Common myeloid progenitor, CD34-positive (primary cell): ENCODE results near the gene CFAP90.

Experiments
- CTCF ChIA-PET: fragments of 350-600 bp; sonication (Branson Sonifier 250); formaldehyde crosslinking; loops from one replicate; lab custom pipeline; 2021; ENCODE audit warnings: antibody characterized with exemption; lab: Charles Lee
- POLR2A ChIA-PET: fragments of 350-600 bp; sonication (Branson Sonifier 250); formaldehyde crosslinking; loops from one replicate; lab custom pipeline; 2021; ENCODE audit warnings: antibody characterized with exemption; lab: Charles Lee
- DNase-seq, 3 donors: peaks; one replicate each; pipeline versions ENCODE4 v3.0.0 to v3.0.0-alpha.2; 2013
- H3K27ac ChIP-seq, 2 experiments: 1 replicate in 1 of 2; 2 replicates in 1 of 2; pipeline ENCODE4 v1.7.0; 2013; ENCODE audit warnings: inconsistent platforms in 2 of 2, low read length in 2 of 2, mild to moderate bottlenecking in 2 of 2, low read depth in 1 of 2, moderate library complexity in 1 of 2; ENCODE audit not compliant: severe bottlenecking in 2 of 2, insufficient read depth in 1 of 2, poor library complexity in 1 of 2
- H3K27me3 ChIP-seq, 5 experiments: replicated peaks in 2 of 5; 1 replicate in 3 of 5; 2 replicates in 2 of 5; pipeline versions ENCODE4 v1.6.1 to v1.7.0; 2013; ENCODE audit warnings: low read length in 4 of 5, mild to moderate bottlenecking in 2 of 5, moderate library complexity in 2 of 5, inconsistent platforms in 1 of 5; ENCODE audit not compliant: insufficient read depth in 5 of 5, control insufficient read depth in 4 of 5
- H3K36me3 ChIP-seq, 4 experiments: 1 replicate in 2 of 4; 2 replicates in 2 of 4; pipeline versions ENCODE4 v1.6.1 to v1.7.0; 2013; ENCODE audit warnings: low read length in 3 of 4, control low read depth in 1 of 4, mild to moderate bottlenecking in 1 of 4; ENCODE audit not compliant: control insufficient read depth in 4 of 4, insufficient read depth in 4 of 4
- H3K4me1 ChIP-seq, 4 experiments: 1 replicate in 3 of 4; 2 replicates in 1 of 4; pipeline versions ENCODE4 v1.6.1 to v1.7.1; 2013; ENCODE audit warnings: low read length in 3 of 4, mild to moderate bottlenecking in 3 of 4, control low read depth in 1 of 4, inconsistent platforms in 1 of 4, moderate library complexity in 1 of 4; ENCODE audit not compliant: control insufficient read depth in 4 of 4, insufficient read depth in 4 of 4; ENCODE audit errors: control extremely low read depth in 1 of 4
- H3K4me3 ChIP-seq, 7 experiments: 1 replicate in 4 of 7; 2 replicates in 3 of 7; pipeline versions ENCODE4 v1.5.1 to v1.7.0; 2013; ENCODE audit warnings: mild to moderate bottlenecking in 7 of 7, low read length in 6 of 7, moderate library complexity in 6 of 7, inconsistent platforms in 2 of 7, low read depth in 2 of 7, control low read depth in 1 of 7; ENCODE audit not compliant: insufficient read depth in 4 of 7, control insufficient read depth in 1 of 7; ENCODE audit errors: extremely low read depth in 1 of 7
- H3K9me3 ChIP-seq, 5 experiments: 1 replicate in 4 of 5; 2 replicates in 1 of 5; pipeline versions ENCODE4 v1.6.1 to v1.7.1; 2013; ENCODE audit warnings: low read length in 4 of 5, mild to moderate bottlenecking in 2 of 5, inconsistent platforms in 1 of 5, low read depth in 1 of 5, moderate library complexity in 1 of 5; ENCODE audit not compliant: control insufficient read depth in 4 of 5, insufficient read depth in 2 of 5; ENCODE audit errors: control extremely low read depth in 1 of 5
- WGBS: methylation state at CpG from one replicate; pipeline ENCODE4 v1.1.5; 2013; ENCODE audit not compliant: insufficient coverage; 5-methylcytosine and 5-hydroxymethylcytosine counted together

Gene CFAP90

GRCh38 chr5:7805379-7805778 lies 45.6 kb downstream of the CFAP90 start:
- Histone ChIP-seq H3K9me3 (no peaks in the 10 kb centered on the region), H3K36me3 (no peaks in the 10 kb centered on the region), H3K27ac (no peak overlapping the region), H3K27me3 (peaks cover 0 to 13% (median 7%) of the 10 kb centered on the region in 5 experiments), H3K4me1 (no peaks in the 10 kb centered on the region), H3K4me3 (no peak overlapping the region)
- DNase-seq, result peak; percentile 8 to 37 (median 32)
- CTCF ChIA-PET, result interaction anchor here (1.1 to 3.1 kb wide), 4 partner anchors 8 to 52 kb away, joined by 4 to 12 read pairs (median 5); no protein-coding TSS in a partner anchor
- WGBS, result no CpG with 5 or more reads among the region's 2 CpGs
- POLR2A ChIA-PET, result no interaction called here

- CTCF ChIA-PET, result interaction anchor here (0.7 to 3.1 kb wide), 5 partner anchors 8 to 24 kb away, joined by 3 to 12 read pairs (median 5); no protein-coding TSS in a partner anchor
Observed at GRCh38 chr5:7803937-7804336, 47.0 kb downstream of the CFAP90 start.

GRCh38 chr5:7802855-7803254 lies 48.1 kb downstream of the CFAP90 start:
- no peaks in the 10 kb centered on the region for H3K36me3 ChIP-seq
- 75% methylated on average over 2 of the region's 6 CpGs for WGBS
- H3K27ac ChIP-seq, result no peak overlapping the region
- POLR2A ChIA-PET, result no interaction called here
- peaks cover 0 to 7% (median 3%) of the 10 kb centered on the region in 5 experiments for H3K27me3 ChIP-seq
- H3K9me3 ChIP-seq, result no peaks in the 10 kb centered on the region
- no peak overlapping the region for H3K4me3 ChIP-seq
- H3K4me1 ChIP-seq, result no peaks in the 10 kb centered on the region
- DNase-seq, result peak; percentile 7 to 48 (median 44)
- CTCF ChIA-PET, result interaction anchor here (0.7 kb wide), 1 partner anchor 8 kb away, joined by 3 read pairs; no protein-coding TSS in a partner anchor

More at GRCh38 chr5:7803937-7804336, 47.0 kb downstream of the CFAP90 start:
- Histone ChIP-seq H3K9me3 (no peaks in the 10 kb centered on the region), H3K27me3 (peaks cover 0 to 10% (median 7%) of the 10 kb centered on the region in 5 experiments), H3K36me3 (no peaks in the 10 kb centered on the region), H3K4me1 (no peaks in the 10 kb centered on the region), H3K4me3 (no peak overlapping the region), H3K27ac (no peak overlapping the region)
- no peak for DNase-seq
- WGBS, result 80% methylated on average over 1 of the region's 2 CpGs
- POLR2A ChIA-PET, result no interaction called here

GRCh38 chr5:7801891-7802614 lies 48.9 kb downstream of the CFAP90 start:
- CTCF ChIA-PET, result interaction anchor here (1.1 kb wide), 1 partner anchor 14 kb away, joined by 4 read pairs; no protein-coding TSS in a partner anchor
- Histone ChIP-seq H3K4me1 (no peaks in the 10 kb centered on the region), H3K9me3 (no peaks in the 10 kb centered on the region), H3K4me3 (no peak overlapping the region), H3K27me3 (peaks cover 0 to 7% (median 1%) of the 10 kb centered on the region in 5 experiments), H3K36me3 (no peaks in the 10 kb centered on the region), H3K27ac (no peak overlapping the region)
- WGBS, result 94% methylated on average over 14 of the region's 14 CpGs
- POLR2A ChIA-PET, result no interaction called here
- DNase-seq, result no peak

- WGBS, result 100% methylated on average over 1 of the region's 3 CpGs
- DNase-seq, result no peak
- H3K36me3 ChIP-seq, result no peaks in the 10 kb centered on the region
- ChIA-PET CTCF (interaction anchor here (1.0 to 1.3 kb wide), 3 partner anchors 8 to 49 kb away, joined by 3 read pairs; no protein-coding TSS in a partner anchor), POLR2A (no interaction called here)
- peaks cover 0 to 23% (median 6%) of the 10 kb centered on the region in 5 experiments for H3K27me3 ChIP-seq
- no peaks in the 10 kb centered on the region for H3K4me1 ChIP-seq
- H3K4me3 ChIP-seq, result no peak overlapping the region
- no peaks in the 10 kb centered on the region for H3K9me3 ChIP-seq
- H3K27ac ChIP-seq, result no peak overlapping the region
Observed at GRCh38 chr5:7795306-7795705, 55.6 kb downstream of the CFAP90 start.

- Histone ChIP-seq H3K9me3 (no peaks in the 10 kb centered on the region), H3K27me3 (peaks cover 0 to 23% (median 9%) of the 10 kb centered on the region in 5 experiments), H3K4me3 (no peak overlapping the region), H3K4me1 (no peaks in the 10 kb centered on the region), H3K36me3 (no peaks in the 10 kb centered on the region), H3K27ac (no peak overlapping the region)
- ChIA-PET POLR2A (no interaction called here), CTCF (interaction anchor here (1.0 to 1.3 kb wide), 3 partner anchors 9 to 49 kb away, joined by 3 read pairs; no protein-coding TSS in a partner anchor)
- no peak for DNase-seq
- WGBS, result 100% methylated on average over 1 of the region's 1 CpG
Observed at GRCh38 chr5:7794823-7795222, 56.1 kb downstream of the CFAP90 start.

- POLR2A ChIA-PET, result no interaction called here
- Histone ChIP-seq H3K27me3 (peaks cover 0 to 23% (median 9%) of the 10 kb centered on the region in 5 experiments), H3K4me3 (no peak overlapping the region), H3K4me1 (no peaks in the 10 kb centered on the region), H3K36me3 (no peaks in the 10 kb centered on the region), H3K9me3 (no peaks in the 10 kb centered on the region), H3K27ac (no peak overlapping the region)
- 77% methylated on average over 3 of the region's 5 CpGs for WGBS
- no peak for DNase-seq
- CTCF ChIA-PET, result interaction anchor here (0.7 to 1.3 kb wide), 2 partner anchors 9 to 49 kb away, joined by 3 read pairs; no protein-coding TSS in a partner anchor
Observed at GRCh38 chr5:7794311-7794710, 56.6 kb downstream of the CFAP90 start.
